H9 (cell line): ENCODE data around the gene THAP11. TPM values are rescaled to one million over a fixed set of nuclear protein-coding genes. Genes with fewer than 3 reads are reported as not detected.

Experiments used
- DNase-seq: peaks from one replicate; pipeline ENCODE4 v3.0.0-alpha.2; 2017
- H2AFZ ChIP-seq: one replicate; pipeline ENCODE4 v1.6.1; 2013; ENCODE audit warnings: mild to moderate bottlenecking, low read length, control low read depth, moderate library complexity
- H2AK5ac ChIP-seq: 2 replicates; pipeline ENCODE4 v1.6.1; 2013; ENCODE audit warnings: low read length, control low read depth, mixed read lengths; ENCODE audit not compliant: insufficient read length
- H2BK120ac ChIP-seq: one replicate; pipeline ENCODE4 v1.6.1; 2013; ENCODE audit warnings: low read depth, mild to moderate bottlenecking, low read length, control low read depth, inconsistent platforms; ENCODE audit not compliant: poor library complexity, severe bottlenecking
- H2BK12ac ChIP-seq: 2 replicates; pipeline ENCODE4 v1.6.1; 2013; ENCODE audit warnings: low read length, control low read depth, mixed read lengths, low read depth; ENCODE audit not compliant: insufficient read length
- H2BK15ac ChIP-seq: 2 replicates; pipeline ENCODE4 v1.6.1; 2013; ENCODE audit warnings: low read depth, low read length, control low read depth
- H2BK20ac ChIP-seq: one replicate; pipeline ENCODE4 v1.6.1; 2013; ENCODE audit warnings: low read depth, mild to moderate bottlenecking, low read length, control low read depth, inconsistent platforms; ENCODE audit not compliant: poor library complexity, severe bottlenecking
- H2BK5ac ChIP-seq: 2 replicates; pipeline ENCODE4 v1.6.1; 2013; ENCODE audit warnings: low read length, control low read depth, mixed read lengths; ENCODE audit not compliant: insufficient read length
- H3K14ac ChIP-seq: 2 replicates; pipeline ENCODE4 v1.6.1; 2013; ENCODE audit warnings: low read length, control low read depth; ENCODE audit not compliant: insufficient read depth
- H3K18ac ChIP-seq: 2 replicates; pipeline ENCODE4 v1.6.1; 2013; ENCODE audit warnings: low read depth, mild to moderate bottlenecking, mixed read lengths, low read length, control low read depth; ENCODE audit not compliant: insufficient read length
- H3K23ac ChIP-seq: 2 replicates; pipeline ENCODE4 v1.6.1; 2013; ENCODE audit warnings: low read length, control low read depth, mixed read lengths, low read depth; ENCODE audit not compliant: insufficient read length
- H3K23me2 ChIP-seq: 2 replicates; pipeline ENCODE4 v1.6.1; 2013; ENCODE audit warnings: low read depth, mild to moderate bottlenecking, mixed read lengths, low read length, control low read depth; ENCODE audit not compliant: insufficient read length, poor library complexity, severe bottlenecking
- H3K27ac ChIP-seq: 2 replicates; pipeline ENCODE4 v1.5.1; 2013; ENCODE audit warnings: low read length, control low read depth, mixed read lengths, low read depth; ENCODE audit not compliant: insufficient read length
- H3K27me3 ChIP-seq: 2 replicates; pipeline ENCODE4 v1.6.1; 2013; ENCODE audit warnings: low read length, control low read depth, inconsistent platforms; ENCODE audit not compliant: insufficient read depth
- H3K4ac ChIP-seq: 2 replicates; pipeline ENCODE4 v1.6.1; 2013; ENCODE audit warnings: low read depth, mild to moderate bottlenecking, control low read depth, inconsistent platforms, low read length, moderate library complexity
- H3K4me1 ChIP-seq: 2 replicates; pipeline ENCODE4 v1.6.1; 2013; ENCODE audit warnings: low read length, control low read depth, inconsistent platforms; ENCODE audit not compliant: insufficient read depth
- H3K4me2 ChIP-seq: 2 replicates; pipeline ENCODE4 v1.6.1; 2013; ENCODE audit warnings: low read length, control low read depth, mixed read lengths; ENCODE audit not compliant: insufficient read length, insufficient read depth
- H3K56ac ChIP-seq: 2 replicates; pipeline ENCODE4 v1.6.1; 2013; ENCODE audit warnings: low read depth, mild to moderate bottlenecking, mixed read lengths, low read length, control low read depth; ENCODE audit not compliant: insufficient read length
- H3K79me1 ChIP-seq: 2 replicates; pipeline ENCODE4 v1.6.1; 2013; ENCODE audit warnings: low read depth, mild to moderate bottlenecking, moderate library complexity, low read length, control low read depth, inconsistent platforms; ENCODE audit not compliant: insufficient read depth, poor library complexity, severe bottlenecking
- H3K79me2 ChIP-seq: 2 replicates; pipeline ENCODE4 v1.6.1; 2013; ENCODE audit warnings: low read length, control low read depth, inconsistent platforms; ENCODE audit not compliant: insufficient read depth
- H3K9ac ChIP-seq: 2 replicates; pipeline ENCODE4 v1.6.1; 2013; ENCODE audit warnings: low read length, control low read depth, mixed read lengths; ENCODE audit not compliant: insufficient read length; ENCODE audit errors: extremely low read depth
- H3K9me3 ChIP-seq: one replicate; pipeline ENCODE4 v1.6.1; 2013; ENCODE audit warnings: low read depth, low read length, inconsistent platforms; ENCODE audit not compliant: control insufficient read depth
- H3T11ph ChIP-seq: one replicate; pipeline ENCODE4 v1.6.1; 2013; ENCODE audit warnings: mild to moderate bottlenecking, low read length, control low read depth, inconsistent platforms
- H4K20me1 ChIP-seq: one replicate; pipeline ENCODE4 v1.6.1; 2013; ENCODE audit not compliant: control insufficient read depth, insufficient read length, insufficient read depth
- H4K5ac ChIP-seq: 2 replicates; pipeline ENCODE4 v1.6.1; 2013; ENCODE audit warnings: low read depth, mild to moderate bottlenecking, mixed read lengths, low read length, control low read depth; ENCODE audit not compliant: insufficient read length
- H4K8ac ChIP-seq: replicated peaks from 2 replicates; pipeline ENCODE4 v1.6.1; 2013; ENCODE audit warnings: low read length, control low read depth, mixed read lengths, low read depth; ENCODE audit not compliant: insufficient read length
- H4K91ac ChIP-seq: 2 replicates; pipeline ENCODE4 v1.6.1; 2013; ENCODE audit warnings: low read depth, mild to moderate bottlenecking, moderate library complexity, mixed read lengths, low read length, control low read depth; ENCODE audit not compliant: insufficient read length
- H3K27ac Mint-ChIP-seq, 3 experiments: 2 replicates in 2 of 3; 3 replicates in 1 of 3; pipeline ENCODE4 v1.8.0; 2020 to 2021; ENCODE audit warnings: mixed read lengths in 3 of 3, mild to moderate bottlenecking in 1 of 3, moderate library complexity in 1 of 3
- H3K27me3 Mint-ChIP-seq: 2 replicates; pipeline ENCODE4 v1.8.0; 2021; ENCODE audit warnings: low read depth, mild to moderate bottlenecking, moderate library complexity, mixed read lengths
- H3K36me3 Mint-ChIP-seq, 3 experiments: 2 replicates in 2 of 3; 3 replicates in 1 of 3; pipeline ENCODE4 v1.8.0; 2020 to 2021; ENCODE audit warnings: low read depth in 3 of 3, mixed read lengths in 3 of 3; ENCODE audit not compliant: insufficient read depth in 1 of 3
- H3K4me1 Mint-ChIP-seq, 2 experiments: 2 replicates each; pipeline ENCODE4 v1.8.0; 2020; ENCODE audit warnings: mixed read lengths in 2 of 2
- H3K4me3 Mint-ChIP-seq, 2 experiments: 2 replicates in 1 of 2; 3 replicates in 1 of 2; pipeline ENCODE4 v1.8.0; 2020 to 2021; ENCODE audit warnings: mild to moderate bottlenecking in 2 of 2, mixed read lengths in 2 of 2, moderate library complexity in 1 of 2
- H3K9me3 Mint-ChIP-seq, 2 experiments: 2 replicates in 1 of 2; 3 replicates in 1 of 2; pipeline ENCODE4 v1.8.0; 2020; ENCODE audit warnings: mild to moderate bottlenecking in 2 of 2, mixed read lengths in 2 of 2, moderate library complexity in 1 of 2
- WGBS: extraction: QIAGEN DNeasy Blood & Tissue Kit; methylation state at CpG from one replicate; pipeline ENCODE4 v1.1.7; 2013; ENCODE audit warnings: missing lambda C conversion rate, low lambda C conversion rate, mixed read lengths; ENCODE audit not compliant: insufficient read length; ENCODE audit errors: extremely low coverage; 5-methylcytosine and 5-hydroxymethylcytosine counted together
- total RNA-seq: library from RNA; stranded (reverse); gene quantifications from 2 replicates; pipeline ENCODE4 v1.2.1, GENCODE V29; 2021
- TF ChIP-seq, protein P1 (sequence below): fragments of 200-600 bp; sonication (generic); conservative IDR thresholded peaks from 3 replicates; pipeline ENCODE4 v1.8.0; 2021; ENCODE audit warnings: antibody characterized with exemption, mild to moderate bottlenecking

The THAP11 gene
- total RNA-seq, 1 experiment from 2014 or later = 48.9 TPM

DNA sequence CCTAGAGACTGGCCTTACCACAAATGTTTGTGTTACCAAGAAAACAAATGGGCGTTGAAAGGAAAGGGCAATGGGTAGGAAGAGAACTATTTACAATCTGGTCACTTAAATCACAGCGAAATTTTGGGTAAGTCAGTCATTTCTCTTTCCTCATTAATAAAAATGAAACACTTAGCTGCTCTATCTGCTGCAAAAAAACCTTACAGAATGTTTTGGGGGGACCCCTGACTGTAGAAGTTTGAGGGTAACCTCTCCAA is 3.9 kb downstream of the THAP11 start:
- Histone ChIP-seq H3K79me1 (no peaks in the 10 kb centered on the region), H2BK120ac (no peak overlapping the region)
- H3K4me1 Mint-ChIP-seq = peaks cover 46 to 50% of the 10 kb centered on the region in 2 experiments

More for the DNA sequence above, 3.9 kb downstream of the THAP11 start:
- H3K56ac ChIP-seq = no peak overlapping the region
- no peak overlapping the region for H3K23ac ChIP-seq
- H4K5ac ChIP-seq = no peak overlapping the region
- TF ChIP-seq, protein P1, sequence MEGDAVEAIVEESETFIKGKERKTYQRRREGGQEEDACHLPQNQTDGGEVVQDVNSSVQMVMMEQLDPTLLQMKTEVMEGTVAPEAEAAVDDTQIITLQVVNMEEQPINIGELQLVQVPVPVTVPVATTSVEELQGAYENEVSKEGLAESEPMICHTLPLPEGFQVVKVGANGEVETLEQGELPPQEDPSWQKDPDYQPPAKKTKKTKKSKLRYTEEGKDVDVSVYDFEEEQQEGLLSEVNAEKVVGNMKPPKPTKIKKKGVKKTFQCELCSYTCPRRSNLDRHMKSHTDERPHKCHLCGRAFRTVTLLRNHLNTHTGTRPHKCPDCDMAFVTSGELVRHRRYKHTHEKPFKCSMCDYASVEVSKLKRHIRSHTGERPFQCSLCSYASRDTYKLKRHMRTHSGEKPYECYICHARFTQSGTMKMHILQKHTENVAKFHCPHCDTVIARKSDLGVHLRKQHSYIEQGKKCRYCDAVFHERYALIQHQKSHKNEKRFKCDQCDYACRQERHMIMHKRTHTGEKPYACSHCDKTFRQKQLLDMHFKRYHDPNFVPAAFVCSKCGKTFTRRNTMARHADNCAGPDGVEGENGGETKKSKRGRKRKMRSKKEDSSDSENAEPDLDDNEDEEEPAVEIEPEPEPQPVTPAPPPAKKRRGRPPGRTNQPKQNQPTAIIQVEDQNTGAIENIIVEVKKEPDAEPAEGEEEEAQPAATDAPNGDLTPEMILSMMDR = no peak
- H4K91ac ChIP-seq = no peak overlapping the region
- H3K9me3 ChIP-seq = no peaks in the 10 kb centered on the region
- peak overlapping the region; percentile 81 for H3K14ac ChIP-seq
- H3K4me2 ChIP-seq = peak overlapping the region; percentile 82
- H3K4me1 ChIP-seq = peaks cover 10% of the 10 kb centered on the region; the same call in 1 of the 2 replicates
- peaks cover 0 to 2% of the 10 kb centered on the region in 2 experiments; a peak in 1 of 5 replicates for H3K9me3 Mint-ChIP-seq
- no peak overlapping the region for H3K4ac ChIP-seq
- peak overlapping the region; percentile 61 for H3K27ac ChIP-seq
- no peak overlapping the region for H2AK5ac ChIP-seq
- H3K79me2 ChIP-seq = peaks cover 20% of the 10 kb centered on the region; the same call in 1 of the 2 replicates
- no peak overlapping the region for H2BK20ac ChIP-seq
- H2BK5ac ChIP-seq = no peak overlapping the region
- H3T11ph ChIP-seq = no peak overlapping the region
- DNase-seq = no peak
- H4K8ac ChIP-seq = no peak overlapping the region
- H3K4me3 Mint-ChIP-seq = peak overlapping the region; percentile 73 to 91
- peak overlapping the region; percentile 93 to 98 (median 96); a peak in 6 of 7 replicates for H3K27ac Mint-ChIP-seq
- no peak overlapping the region for H2BK15ac ChIP-seq
- no peaks in the 10 kb centered on the region for H4K20me1 ChIP-seq
- H3K36me3 Mint-ChIP-seq = peaks cover 11 to 22% (median 14%) of the 10 kb centered on the region in 3 experiments
- H3K9ac ChIP-seq = peak overlapping the region; percentile 80
- peaks cover 14% of the 10 kb centered on the region for H3K23me2 ChIP-seq
- no peak overlapping the region for H2BK12ac ChIP-seq
- peak overlapping the region; percentile 55 for H3K18ac ChIP-seq
- no peaks in the 10 kb centered on the region for H3K27me3 ChIP-seq
- no peak overlapping the region for H2AFZ ChIP-seq
- no peaks in the 10 kb centered on the region for H3K27me3 Mint-ChIP-seq
- no CpG with 5 or more reads among the region's 2 CpGs for WGBS
